Activated naive CD4-positive, alpha-beta T cell treated with Interleukin-2 at 50 U/mL for 16 hours (primary cell): ENCODE results near the gene C5.

ENCODE experiments used
- DNase-seq: peaks from one replicate; pipeline ENCODE4 v3.0.0-alpha.2; 2020

Gene C5

GRCh38 chr9:120904061-120904977 is 145.8 kb downstream of the C5 start:
- DNase-seq: peak; percentile 47

- no peak for DNase-seq
These were observed 147.2 kb downstream of the C5 start for GRCh38 chr9:120902569-120903535.
